ENCODE results near the gene HOXA5.
A peak's percentile ranks its signal among the peaks of the same experiment; 100 is the strongest.

The HOXA5 gene

GRCh38 chr7:27143950-27144780 is 684 bp upstream of the HOXA5 start (continued):
- TF ChIP-seq ZNF843 (tag by site-specific recombination; IDR thresholded peaks at IDR 0.05) = 0 out of 2 replicates have a peak, but pooled peaks have one; percentile 22
- TF ChIP-seq IKZF3 (tag by site-specific recombination; IDR thresholded peaks at IDR 0.05) = peak; percentile 30; the same call in 1 of the 2 replicates
- TF ChIP-seq TRIM28 (IDR thresholded peaks at IDR 0.05; ENCODE audit: borderline replicate concordance, low read length) = 0 out of 2 replicates have a peak, but pooled peaks have one; percentile 38
- no peak for TF ChIP-seq ZNF518A (tag by site-specific recombination; conservative IDR thresholded peaks at IDR 0.05; ENCODE audit: low read depth)
- TF ChIP-seq BCL6B (tag by site-specific recombination; IDR thresholded peaks at IDR 0.05) = no peak
- TF ChIP-seq ZNF654 (tag by site-specific recombination; IDR thresholded peaks at IDR 0.05; ENCODE audit: low read depth) = peak; percentile 42; the same call in 1 of the 2 replicates
- TF ChIP-seq KLF10 (tag by site-specific recombination; IDR thresholded peaks at IDR 0.05) = no peak
- TF ChIP-seq ZNF670 (tag by site-specific recombination; IDR thresholded peaks at IDR 0.05; ENCODE audit: low read depth) = no peak
- no peak for TF ChIP-seq ZNF48 (tag by site-specific recombination; IDR thresholded peaks at IDR 0.05)
- TF ChIP-seq ZNF157 (tag by site-specific recombination; IDR thresholded peaks at IDR 0.05) = no peak
- TF ChIP-seq INSM2 (tag by site-specific recombination; IDR thresholded peaks at IDR 0.05) = no peak
- no peak for TF ChIP-seq SALL2 (tag by site-specific recombination; IDR thresholded peaks at IDR 0.05; ENCODE audit: borderline replicate concordance)
- TF ChIP-seq ELK4 (IDR thresholded peaks at IDR 0.05; ENCODE audit: borderline replicate concordance, low read depth, low read length) = no peak
- TF ChIP-seq HIC1 (tag by site-specific recombination; IDR thresholded peaks at IDR 0.05) = no peak
- no peak for TF ChIP-seq ZNF433 (tag by site-specific recombination; IDR thresholded peaks at IDR 0.05; ENCODE audit: low read depth)
- TF ChIP-seq WT1 (tag by site-specific recombination; IDR thresholded peaks at IDR 0.05) = peak; percentile 52
- TF ChIP-seq ZBTB7A (tag by site-specific recombination; IDR thresholded peaks at IDR 0.05; ENCODE audit: low read depth) = no peak; the same call in 1 of the 2 replicates
- no peak for TF ChIP-seq ZSCAN4 (tag by site-specific recombination; IDR thresholded peaks at IDR 0.05)
- TF ChIP-seq ZFHX2 (tag by site-specific recombination; conservative IDR thresholded peaks at IDR 0.05) = 0 out of 2 replicates have a peak, but pooled peaks have one; percentile 4
- TF ChIP-seq ZNF704 (tag by site-specific recombination; IDR thresholded peaks at IDR 0.05) = no peak
- TF ChIP-seq OVOL3 (tag by site-specific recombination; IDR thresholded peaks at IDR 0.05) = no peak
- no peak for TF ChIP-seq ZNF18 (tag by site-specific recombination; IDR thresholded peaks at IDR 0.05)
